ENCODE measurements around the gene SYNRG.
"Not testable (repeated sequence)": the region's sequence is repeated elsewhere in the genome, so short reads cannot be mapped to it uniquely, and the experiment has no call there.

SYNRG gene, protein sequence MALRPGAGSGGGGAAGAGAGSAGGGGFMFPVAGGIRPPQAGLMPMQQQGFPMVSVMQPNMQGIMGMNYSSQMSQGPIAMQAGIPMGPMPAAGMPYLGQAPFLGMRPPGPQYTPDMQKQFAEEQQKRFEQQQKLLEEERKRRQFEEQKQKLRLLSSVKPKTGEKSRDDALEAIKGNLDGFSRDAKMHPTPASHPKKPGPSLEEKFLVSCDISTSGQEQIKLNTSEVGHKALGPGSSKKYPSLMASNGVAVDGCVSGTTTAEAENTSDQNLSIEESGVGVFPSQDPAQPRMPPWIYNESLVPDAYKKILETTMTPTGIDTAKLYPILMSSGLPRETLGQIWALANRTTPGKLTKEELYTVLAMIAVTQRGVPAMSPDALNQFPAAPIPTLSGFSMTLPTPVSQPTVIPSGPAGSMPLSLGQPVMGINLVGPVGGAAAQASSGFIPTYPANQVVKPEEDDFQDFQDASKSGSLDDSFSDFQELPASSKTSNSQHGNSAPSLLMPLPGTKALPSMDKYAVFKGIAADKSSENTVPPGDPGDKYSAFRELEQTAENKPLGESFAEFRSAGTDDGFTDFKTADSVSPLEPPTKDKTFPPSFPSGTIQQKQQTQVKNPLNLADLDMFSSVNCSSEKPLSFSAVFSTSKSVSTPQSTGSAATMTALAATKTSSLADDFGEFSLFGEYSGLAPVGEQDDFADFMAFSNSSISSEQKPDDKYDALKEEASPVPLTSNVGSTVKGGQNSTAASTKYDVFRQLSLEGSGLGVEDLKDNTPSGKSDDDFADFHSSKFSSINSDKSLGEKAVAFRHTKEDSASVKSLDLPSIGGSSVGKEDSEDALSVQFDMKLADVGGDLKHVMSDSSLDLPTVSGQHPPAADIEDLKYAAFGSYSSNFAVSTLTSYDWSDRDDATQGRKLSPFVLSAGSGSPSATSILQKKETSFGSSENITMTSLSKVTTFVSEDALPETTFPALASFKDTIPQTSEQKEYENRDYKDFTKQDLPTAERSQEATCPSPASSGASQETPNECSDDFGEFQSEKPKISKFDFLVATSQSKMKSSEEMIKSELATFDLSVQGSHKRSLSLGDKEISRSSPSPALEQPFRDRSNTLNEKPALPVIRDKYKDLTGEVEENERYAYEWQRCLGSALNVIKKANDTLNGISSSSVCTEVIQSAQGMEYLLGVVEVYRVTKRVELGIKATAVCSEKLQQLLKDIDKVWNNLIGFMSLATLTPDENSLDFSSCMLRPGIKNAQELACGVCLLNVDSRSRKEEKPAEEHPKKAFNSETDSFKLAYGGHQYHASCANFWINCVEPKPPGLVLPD (N-terminal part only)

DNA sequence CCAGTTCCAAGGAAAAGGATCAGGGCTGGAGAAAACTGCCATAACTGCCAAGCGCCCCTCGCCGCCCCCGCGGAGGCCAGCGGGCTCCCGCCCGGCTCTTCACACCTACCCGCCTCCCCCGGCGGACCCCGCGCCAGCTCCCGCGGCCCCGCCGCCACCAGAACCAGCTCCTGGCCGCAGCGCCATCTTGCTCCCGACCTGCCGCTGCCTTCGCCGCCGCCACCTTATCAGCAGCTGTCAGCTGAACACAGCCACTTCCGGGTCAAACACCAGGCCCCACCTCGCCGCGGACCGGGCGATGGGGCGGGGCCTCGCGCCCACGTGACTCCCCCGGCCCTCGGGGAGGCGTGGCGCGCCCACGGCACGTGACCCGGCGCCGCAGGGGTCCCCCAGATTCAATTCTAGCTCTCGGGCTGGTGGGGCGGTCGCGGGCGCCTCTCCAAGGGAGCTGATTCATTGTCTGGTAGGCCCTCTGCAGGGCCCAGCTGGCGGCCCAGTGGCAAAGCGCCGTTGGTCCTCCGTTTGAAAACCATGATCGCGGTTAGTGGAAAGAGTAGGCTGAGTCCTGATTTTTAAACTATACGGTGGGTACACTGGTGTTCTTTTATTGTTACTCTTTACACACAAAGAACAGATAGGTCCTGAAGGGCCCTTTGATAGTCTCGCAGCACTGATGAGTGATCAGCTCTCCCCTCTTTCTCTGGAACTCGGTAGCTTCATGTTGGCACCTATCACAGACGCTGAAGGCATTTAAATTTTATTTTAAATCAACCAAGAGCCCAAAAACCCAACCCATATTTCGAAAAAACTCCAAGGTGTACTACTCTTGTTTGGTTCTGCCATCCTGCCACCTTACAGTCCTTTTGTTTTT, at the start of gene SYNRG:
Gene SYNRG, minus strand, starts transcription at position 249 of the 871 bp plus-strand sequence. Its CDS starts 63 bp downstream, at position 186.
- FAIRE-seq = no peak

- FAIRE-seq = no peak
Measured at GRCh38 chr17:37657202-37657601, 48.0 kb upstream of the SYNRG start.

DNA sequence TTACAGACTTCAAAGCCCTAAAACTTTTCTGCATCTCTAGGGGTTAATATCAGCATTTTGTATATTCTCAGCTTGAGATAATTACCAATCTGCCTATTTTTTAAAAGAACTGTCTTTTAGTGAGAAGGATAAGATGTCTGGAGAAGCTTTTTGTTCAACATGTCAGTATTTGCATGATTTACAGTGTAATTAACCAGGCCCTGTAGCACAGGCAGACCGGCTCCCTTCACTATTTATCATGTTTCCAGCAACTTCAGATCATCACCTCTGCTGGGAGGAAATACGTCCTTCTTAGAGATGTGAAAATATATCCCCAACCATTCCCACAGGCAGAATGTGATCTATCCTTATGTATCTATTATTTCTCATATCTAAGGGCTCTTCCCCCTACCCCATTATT, 42.6 kb upstream of the SYNRG start:
- no peak for FAIRE-seq

DNA sequence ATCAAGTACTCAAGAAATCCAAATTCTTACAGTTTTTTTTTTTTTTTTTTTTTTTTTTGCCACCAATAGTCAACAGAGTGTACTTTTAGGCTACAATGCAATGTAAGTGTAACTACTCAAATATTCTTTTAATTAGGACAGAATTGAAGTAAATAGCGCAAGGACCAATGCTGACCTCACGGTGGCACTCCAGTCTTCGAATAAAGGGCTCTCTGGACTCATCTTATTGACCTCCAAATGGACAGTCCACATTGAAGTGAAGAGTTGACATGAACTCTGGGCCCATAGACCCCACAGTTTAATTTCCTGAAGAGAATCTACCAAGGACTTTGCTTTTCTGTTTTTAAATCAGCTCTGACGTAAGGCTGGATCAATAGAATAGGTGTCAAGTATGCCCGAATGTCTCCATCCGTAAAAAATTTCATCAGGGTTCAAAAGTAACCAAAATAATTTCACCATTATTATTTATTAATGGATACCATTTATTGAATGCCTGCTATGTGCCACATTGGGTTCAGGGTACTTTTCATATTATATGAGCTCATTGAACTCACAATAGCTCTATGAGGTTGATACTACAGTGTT, 41.3 kb upstream of the SYNRG start:
- FAIRE-seq = no peak

DNA sequence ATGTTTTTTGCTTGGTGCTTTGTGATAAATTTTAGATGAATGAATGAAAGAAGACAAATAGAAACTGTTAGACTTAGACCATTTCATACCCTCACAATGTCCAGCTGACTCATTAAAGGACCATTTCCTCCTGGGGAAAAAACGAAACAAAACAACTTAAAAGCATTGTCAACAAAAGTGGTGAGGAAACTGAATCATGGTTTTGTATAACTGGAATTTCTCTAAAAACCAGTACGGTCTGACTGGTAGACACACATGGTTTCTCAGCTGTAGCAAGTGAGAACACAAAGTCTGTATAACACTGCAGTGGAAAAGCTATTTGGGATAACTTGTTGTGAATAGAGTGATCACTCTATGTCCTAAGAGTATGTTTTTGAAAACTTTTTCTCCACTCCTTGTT, 39.3 kb upstream of the SYNRG start:
- FAIRE-seq = no peak

DNA sequence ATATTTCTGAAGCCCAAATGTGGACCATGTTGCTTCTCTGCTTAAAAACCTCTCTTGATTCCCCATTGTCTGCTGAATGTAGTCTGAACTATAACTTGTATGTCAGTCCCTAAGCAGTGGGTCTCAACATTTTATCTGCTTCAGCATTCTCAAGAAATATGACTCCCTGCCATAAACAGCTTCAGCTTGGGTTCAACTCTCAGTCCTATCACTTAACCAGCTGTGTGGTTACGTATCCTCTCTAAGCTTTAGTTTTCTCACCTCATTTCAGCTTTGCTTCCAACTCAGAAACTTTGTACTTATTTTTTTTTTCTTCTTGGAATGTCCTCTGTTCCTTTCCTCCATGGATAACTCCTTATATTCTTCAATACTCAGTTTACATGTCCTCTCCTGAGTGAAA, 38.6 kb upstream of the SYNRG start:
- no peak for FAIRE-seq

DNA sequence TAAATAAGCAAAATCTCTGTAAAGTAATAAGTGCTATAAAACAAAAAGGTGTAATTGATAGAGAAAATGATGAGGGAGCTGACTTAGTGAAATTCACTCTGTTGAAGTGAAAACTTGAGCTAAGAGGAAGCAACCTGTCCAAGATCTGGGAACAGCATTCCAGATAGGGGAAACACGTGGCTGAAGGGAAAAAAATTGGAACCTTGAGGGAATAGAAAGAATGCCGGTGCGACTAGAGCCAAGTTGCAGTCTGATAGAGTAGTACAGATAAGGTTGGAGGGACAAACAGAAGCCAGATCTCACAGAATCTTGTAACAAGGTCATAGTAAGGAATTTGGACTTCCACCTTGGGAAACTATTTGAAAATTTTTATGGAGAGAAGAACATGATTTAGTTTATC, 34.7 kb upstream of the SYNRG start:
- no peak for FAIRE-seq

- FAIRE-seq = no peak
Measured at GRCh38 chr17:37643118-37643766, 34.0 kb upstream of the SYNRG start, which contains the start of gene DDX52. DDX52 (minus strand) TSS chr17:37643446; CDS start chr17:37643420, 26 bp downstream.

DNA sequence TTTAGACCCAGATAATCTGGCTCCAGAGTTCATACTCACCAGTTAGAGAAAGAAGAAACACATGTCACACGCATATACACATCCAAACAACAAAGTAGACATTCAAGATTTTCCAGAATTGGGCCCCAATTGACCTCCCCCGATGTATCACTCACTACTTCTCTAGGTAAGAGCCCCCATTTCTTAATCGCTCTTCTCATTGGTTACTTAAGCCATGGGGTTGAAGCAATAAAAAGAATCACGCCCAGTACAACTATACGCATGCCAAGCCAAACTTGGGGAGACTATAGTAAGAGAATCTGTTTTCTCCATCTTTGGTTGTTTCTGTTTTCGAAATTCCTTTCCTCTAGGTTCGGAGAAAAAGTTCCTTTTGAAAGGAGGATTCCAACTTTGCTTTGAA, 33.5 kb upstream of the SYNRG start:
- FAIRE-seq = no peak

DNA sequence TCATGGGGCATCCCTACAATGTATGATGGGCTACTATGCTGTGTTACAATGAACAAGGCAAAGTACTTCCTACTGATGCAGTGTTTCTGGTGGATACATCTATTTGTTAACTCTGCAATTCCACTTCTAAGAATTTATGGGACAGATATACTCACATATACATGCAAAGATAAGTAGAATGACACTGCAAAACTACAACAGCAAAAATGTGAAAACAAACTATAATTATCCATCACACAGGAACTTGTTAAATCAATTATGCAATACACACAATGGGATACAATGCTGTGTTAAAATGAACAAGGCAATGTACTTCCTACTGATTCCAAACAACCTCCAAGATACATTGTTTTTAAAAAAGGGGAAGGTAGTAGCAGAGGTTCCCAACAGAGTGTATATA, 30.8 kb upstream of the SYNRG start:
- FAIRE-seq = no peak

DNA sequence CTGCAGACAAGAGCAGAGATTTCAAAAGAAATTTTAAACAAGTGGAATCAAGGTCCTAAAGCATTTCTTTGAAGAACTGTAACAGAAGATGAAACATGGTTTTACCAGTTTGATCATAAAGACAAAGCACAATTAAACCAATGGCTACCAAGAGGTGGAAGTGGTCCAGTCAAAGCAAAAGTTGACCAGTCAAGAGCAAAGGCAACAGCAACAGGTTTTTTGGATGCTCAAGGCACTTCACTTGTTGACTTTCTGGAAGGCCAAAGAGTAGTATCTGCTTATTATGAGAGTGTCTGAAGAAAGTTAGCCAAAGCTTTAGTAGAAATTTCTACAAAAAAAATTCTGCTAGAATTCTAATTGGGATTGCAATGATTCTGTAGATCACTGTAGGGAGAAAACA, 28.7 kb upstream of the SYNRG start:
- FAIRE-seq = no peak

DNA sequence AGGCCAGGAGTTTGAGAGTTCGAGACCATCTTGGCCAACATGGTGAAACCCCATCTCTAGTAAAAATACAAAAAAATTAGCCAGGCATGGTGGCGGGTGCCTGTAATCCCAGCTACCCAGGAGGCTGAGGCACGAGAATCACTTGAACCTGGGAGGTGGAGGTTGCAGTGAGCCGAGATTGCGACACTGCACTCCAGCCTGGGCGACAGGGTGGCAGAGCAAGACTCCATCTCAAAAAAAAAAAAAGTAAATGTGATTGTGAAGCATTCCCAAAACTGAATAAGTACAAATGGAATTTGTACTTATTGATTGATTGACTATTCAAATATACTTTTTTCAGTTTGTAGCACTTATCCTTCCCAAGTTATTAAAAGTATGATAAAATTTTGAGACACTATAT, 7.2 kb upstream of the SYNRG start:
- FAIRE-seq = not testable (repeated sequence)

DNA sequence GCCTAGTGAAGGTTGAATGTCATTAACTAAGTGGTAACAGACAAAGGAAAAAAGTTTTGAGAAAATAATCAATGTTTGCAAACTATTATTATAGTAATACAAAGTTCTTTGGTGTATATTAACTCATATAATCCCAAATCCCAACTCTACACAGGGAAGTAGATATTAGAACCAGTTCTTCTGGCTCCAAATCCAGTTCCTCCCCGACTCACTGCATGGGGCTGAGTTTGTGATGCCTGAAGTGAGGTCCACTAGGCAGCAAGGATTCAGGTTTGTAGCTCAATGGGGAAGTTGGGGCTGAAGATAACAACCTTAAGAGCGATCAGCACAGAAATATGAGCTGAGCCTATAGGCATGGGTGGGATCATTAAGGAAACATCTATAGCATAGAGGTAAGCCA, 5.6 kb upstream of the SYNRG start:
- FAIRE-seq = no peak

GRCh38 chr17:37614391-37614790, 5.2 kb upstream of the SYNRG start:
- FAIRE-seq = no peak

GRCh38 chr17:37610971-37611370, 1.8 kb upstream of the SYNRG start:
- FAIRE-seq = no peak

GRCh38 chr17:37610041-37610420, 813 bp upstream of the SYNRG start:
- FAIRE-seq = not testable (repeated sequence)

- no peak for FAIRE-seq
Measured at GRCh38 chr17:37608351-37609169, 658 bp downstream of the SYNRG start.

DNA sequence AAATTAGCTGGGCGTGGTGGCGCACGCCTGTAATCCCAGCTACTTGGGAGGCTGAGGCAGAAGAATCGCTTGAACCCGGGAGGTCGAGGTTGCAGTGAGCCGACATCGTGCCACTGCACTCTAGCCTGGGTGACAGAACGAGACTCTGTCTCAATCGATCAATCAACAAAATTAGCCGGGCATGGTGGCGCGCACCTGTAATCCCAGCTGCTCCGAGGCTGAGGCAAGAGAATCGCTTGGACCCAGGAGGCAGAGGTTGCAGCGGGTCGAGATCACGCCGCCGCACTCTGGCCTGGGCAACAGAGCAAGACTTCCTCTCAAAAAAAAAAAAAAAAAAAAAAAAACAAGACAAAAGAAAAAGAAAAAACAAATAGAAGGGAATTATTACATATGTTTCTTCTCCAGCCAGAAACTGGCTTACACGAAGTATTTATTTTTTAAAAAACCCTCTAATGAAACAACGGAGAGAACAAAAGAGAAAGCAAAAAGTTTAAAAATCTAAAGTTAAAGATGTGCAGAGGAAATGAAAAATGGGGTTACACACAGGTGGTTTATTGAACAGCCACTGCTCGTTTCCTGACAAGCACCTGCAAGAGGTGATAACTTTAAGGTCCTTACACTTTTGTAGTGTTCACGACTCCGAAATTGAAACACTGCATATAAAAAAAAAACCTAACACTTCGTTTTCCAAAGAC, 1.4 kb downstream of the SYNRG start:
- no peak for FAIRE-seq

- FAIRE-seq = no peak
Measured at GRCh38 chr17:37605813-37606505, 3.3 kb downstream of the SYNRG start.

Measured in A204.1 (cell line).